GM18858 (cell line): Measurements from ENCODE around the gene ENTPD6.

ENCODE experiments used
- ATAC-seq: cut with Tn5 transposase; IDR thresholded peaks from one replicate; pipeline ENCODE4 v1.9.1; 2021; ENCODE audit not compliant: unreplicated experiment

Gene ENTPD6

GRCh38 chr20:25207149-25207959, 11.8 kb downstream of the ENTPD6 start:
- ATAC-seq: no peak

- no peak for ATAC-seq
These were observed 12.5 kb downstream of the ENTPD6 start for GRCh38 chr20:25207960-25208534.

DNA sequence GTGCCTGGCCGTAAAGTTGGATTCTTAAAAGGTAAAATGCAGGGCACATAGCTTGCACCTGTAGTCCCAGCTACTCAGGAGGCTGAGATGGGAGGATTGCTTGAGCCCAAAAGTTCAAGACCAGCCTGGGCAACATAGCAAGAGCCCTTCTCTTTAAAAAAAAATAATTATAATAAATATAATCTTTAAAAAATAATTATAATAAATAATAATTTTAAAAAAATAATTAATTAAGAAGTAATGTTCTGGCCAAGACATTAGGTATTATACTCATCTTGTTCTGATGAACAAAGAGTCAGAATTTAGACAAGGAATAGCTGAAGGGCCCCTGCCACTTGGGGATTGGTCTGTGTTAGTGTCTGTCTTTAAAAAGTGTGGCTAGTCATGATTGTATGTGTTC, 13.9 kb downstream of the ENTPD6 start:
- no peak for ATAC-seq

DNA sequence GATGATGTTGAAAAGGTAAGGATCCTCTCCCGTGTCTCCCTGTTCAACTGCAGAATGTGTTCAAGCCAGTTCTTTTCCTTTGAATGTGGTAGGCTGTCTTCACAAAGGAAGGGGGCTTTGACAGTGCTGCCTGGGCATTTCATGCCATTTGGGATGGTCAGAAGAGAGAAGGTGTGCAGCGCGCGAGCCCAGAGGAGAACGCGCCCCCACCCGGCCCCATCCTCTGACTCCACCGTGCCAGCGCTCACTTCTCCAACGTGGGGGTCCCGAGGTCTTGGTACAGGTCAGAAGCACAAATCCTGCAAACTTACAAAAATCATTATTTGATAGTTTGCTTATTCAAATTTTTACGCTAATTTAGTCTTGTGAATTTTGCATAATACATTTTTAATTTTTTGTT, 14.4 kb downstream of the ENTPD6 start:
- ATAC-seq: no peak

DNA sequence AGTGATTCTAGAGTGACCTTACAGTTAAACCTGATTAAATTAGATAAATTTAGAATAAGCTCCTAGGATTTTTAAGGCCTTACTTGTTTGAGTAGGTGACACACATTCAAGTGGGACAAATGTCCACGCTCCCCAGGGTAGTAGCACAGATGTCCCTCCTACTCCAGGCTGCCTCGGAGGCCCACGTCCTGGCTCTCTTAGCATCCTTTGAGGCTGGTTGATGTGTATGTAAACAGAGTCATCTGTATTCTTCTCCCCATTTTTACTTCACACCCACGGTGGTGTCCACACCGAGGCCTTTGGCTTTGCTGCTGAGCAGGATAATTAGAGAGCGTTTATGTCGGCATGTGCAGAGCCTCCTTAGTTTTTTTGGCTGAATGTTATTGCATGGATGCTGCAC, 15.8 kb downstream of the ENTPD6 start:
- ATAC-seq: no peak

GRCh38 chr20:25212242-25212641, 16.7 kb downstream of the ENTPD6 start:
- ATAC-seq: no peak

DNA sequence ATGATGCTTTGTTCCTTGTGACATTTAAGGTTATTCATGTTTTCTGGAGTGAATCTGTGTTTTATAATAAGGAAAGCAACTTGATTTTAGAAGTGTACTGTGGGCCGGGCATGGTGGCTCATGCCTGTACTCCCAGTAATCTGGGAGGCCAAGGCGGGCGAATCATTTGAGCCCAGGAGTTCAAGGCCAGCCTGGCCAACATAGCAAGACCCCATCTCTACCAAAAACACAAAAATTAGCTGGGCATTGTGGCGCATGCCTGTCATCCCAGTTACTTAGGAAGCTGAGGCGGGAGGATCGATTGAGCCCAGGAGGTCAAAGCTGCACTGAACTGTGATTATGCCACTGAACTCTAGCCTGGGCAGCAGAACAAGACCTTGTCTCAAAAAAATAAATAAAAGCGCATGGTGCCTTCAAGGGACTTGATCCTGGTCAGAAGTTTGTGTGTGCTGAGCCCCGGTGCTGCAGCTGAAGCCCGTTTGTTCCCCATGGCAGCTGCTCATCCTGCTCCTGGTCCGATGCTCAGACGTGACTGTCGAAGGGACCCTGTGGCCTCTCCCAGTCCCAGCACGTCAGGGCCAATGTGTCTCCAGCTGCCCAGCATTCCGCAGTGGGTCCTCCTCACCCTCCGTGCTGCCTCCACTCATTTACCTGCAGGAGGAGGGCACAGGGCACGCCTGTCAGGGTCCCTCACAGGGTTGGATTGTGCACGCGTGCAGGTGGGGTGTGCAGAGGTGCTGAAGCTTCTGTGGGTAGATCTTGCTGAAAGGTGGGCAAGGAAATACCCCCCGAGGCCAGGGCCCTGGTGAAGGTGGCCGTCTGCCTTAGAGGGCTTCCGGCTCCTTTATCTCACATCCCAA, 18.3 kb downstream of the ENTPD6 start:
- ATAC-seq: no peak

- no peak for ATAC-seq
These were observed 18.9 kb downstream of the ENTPD6 start for GRCh38 chr20:25214426-25214790.

DNA sequence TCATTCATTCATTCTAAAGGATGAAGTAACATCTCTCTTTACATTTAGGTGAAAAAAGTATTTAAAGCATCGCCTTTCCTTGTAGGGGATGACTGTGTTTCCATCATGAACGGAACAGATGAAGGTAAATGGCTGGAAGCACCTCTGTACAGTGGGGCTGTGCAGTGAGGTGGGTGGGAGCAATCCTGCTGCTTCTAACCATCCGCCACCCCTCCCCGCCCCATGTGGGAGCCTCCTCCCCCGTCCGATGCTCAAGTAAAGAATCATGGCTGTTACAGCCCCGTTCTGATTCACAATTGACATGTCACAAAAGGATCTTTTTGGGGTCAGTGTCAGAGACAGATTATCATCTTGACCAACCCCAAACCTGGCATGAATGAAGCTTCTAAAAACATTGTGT, 19.3 kb downstream of the ENTPD6 start:
- no peak for ATAC-seq

- ATAC-seq: no peak
These were observed 20.0 kb downstream of the ENTPD6 start for GRCh38 chr20:25215521-25215920.

DNA sequence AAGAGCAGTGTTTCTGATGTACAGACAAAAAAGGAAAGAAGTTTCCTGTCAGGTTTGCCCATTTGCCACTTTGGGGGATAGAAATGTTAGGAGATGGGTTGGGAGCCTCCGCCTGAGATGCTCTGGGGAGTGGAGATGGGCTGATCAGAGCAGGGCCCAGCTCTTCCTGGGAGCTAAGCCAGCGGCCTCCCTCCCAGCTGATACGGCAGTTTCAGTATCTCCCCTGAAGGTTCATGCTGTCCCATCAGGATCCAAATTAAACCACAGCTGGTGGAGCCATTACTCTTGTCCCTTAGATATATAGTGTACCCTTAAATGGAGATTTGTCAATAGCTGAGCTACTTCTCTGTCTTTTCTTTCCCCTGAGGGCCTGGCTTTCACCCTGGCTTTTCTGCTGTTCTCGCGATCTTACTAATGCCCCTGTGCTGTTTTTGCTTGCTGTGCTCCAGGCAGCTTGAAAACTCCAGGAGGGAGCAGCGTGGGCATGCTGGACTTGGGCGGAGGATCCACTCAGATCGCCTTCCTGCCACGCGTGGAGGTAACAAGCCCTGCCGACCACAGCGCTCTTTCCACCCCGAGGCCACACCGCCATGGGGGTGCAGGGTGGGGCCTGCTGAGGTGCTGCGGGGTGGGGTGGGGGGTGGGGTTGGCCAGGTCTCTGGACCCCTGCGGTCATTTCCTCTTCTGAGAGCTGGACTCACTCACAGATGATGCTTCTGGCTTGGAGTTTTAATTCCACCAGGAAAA, 20.9 kb downstream of the ENTPD6 start:
- no peak for ATAC-seq

DNA sequence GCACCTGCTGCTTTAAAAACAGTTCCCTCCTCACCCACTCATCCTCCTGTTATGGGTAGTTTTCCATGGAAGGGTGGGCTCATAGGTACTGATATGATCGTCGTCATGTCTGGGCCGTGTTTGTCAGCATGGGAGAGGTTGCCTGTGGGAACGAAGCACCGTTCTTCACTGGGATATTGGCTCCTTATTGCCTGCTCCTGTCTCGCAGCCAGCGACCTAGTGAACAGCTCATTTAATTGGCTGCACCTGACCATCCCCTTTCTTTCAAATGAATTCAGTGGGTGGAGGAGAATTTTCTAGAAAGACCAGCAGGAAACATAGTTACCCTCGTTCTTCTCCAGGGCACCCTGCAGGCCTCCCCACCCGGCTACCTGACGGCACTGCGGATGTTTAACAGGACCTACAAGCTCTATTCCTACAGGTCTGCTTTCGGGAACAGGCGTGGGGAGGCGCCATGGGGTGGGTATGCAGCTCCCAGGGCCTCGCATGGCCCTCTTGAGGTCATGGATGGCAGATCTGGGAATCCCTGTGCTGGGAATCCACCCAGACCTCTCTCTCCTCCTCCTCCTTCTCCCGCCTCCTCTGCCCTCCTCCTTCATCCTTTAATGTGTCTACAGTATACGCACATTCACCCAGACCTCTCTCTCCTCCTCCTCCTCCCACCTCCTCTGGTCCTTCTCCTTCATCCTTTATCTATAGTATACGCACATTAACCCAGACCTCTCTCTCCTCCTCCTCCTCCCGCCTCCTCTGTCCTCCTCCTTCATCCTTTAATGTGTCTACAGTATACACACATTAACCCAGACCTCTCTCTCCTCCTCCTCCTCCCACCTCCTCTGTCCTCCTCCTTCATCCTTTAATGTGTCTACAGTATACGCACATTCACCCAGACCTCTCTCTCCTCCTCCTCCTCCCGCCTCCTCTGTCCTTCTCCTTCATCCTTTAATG, 21.9 kb downstream of the ENTPD6 start:
- ATAC-seq: no peak

GRCh38 chr20:25218109-25218486, 22.6 kb downstream of the ENTPD6 start:
- ATAC-seq: no peak

GRCh38 chr20:25218492-25218891, 23.0 kb downstream of the ENTPD6 start:
- no peak for ATAC-seq

- no peak for ATAC-seq
These were observed 23.9 kb downstream of the ENTPD6 start for GRCh38 chr20:25219365-25219764.

DNA sequence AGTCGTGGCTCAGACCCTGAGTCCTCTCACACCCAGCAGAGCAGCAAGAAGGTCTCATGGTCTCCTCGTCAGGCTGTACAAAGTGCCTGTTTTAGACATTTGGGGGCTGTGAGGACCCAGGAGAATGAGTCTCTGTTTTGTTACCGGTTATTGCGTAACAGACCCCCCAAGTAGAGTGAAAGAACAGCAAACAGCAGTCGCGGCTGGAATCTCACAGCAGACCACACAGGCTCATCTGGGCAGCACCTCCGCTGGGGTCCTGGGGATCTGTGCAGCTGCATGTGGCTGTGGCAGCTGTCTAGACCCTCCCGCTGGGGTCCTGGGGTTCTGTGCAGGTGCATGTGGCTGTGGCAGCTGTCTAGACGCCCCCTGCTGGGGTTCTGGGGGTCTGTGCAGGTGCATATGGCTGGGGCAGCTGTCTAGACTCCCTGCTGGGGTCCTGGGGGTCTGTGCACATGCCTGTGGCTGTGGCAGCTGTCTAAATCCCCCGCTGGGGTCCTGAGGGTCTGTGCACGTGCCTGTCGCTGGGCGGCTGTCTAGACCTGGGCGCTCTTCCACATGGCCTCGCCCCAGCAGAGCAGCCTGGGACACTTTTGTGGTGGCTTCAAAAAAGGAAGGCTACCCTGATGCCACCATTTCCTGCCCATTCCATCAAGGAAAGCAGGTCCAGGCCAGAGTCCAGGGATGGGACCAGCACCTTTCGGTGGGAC, 24.7 kb downstream of the ENTPD6 start:
- ATAC-seq: no peak

GRCh38 chr20:25220810-25221591, 25.5 kb downstream of the ENTPD6 start:
- no peak for ATAC-seq

GRCh38 chr20:25221592-25222460, 26.3 kb downstream of the ENTPD6 start:
- ATAC-seq: no peak
